HG03108 (cell line): Measurements from ENCODE around the gene SDK1.

Experiments
- ATAC-seq: cut with Tn5 transposase; IDR thresholded peaks from one replicate; pipeline ENCODE4 v1.9.1; 2021; ENCODE audit warnings: moderate library complexity; ENCODE audit not compliant: unreplicated experiment

SDK1 gene

GRCh38 chr7:4025694-4026615 lies 724.9 kb downstream of the SDK1 start:
- ATAC-seq: no peak

DNA sequence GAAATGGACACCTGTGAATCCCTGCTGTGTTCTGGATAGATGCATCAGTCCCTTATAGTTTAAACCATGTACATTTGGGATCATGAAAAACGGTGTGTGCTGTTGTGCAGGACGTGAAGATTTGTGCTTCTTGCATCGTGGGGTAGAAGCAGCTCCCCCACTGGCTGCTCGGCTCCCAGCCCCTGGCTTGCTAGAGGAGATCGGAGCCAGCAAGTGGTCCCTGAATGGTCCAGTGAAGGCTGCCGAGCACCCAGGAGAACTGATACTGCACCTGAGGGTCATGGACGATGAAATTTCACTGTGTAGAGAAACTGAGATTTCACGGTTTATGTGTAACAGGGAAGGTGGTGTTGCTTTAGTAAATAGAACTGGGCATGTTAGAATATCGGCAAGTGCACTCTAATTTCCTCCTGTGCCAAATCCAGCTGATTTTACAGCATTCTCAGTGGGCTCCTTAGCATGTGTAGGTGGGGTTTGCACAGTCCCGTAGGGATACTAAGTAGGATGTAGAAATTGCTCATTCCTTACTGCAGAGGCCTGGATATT lies 726.0 kb downstream of the SDK1 start:
- ATAC-seq: no peak

- no peak for ATAC-seq
Measured at GRCh38 chr7:4028221-4028620, 727.2 kb downstream of the SDK1 start.

GRCh38 chr7:4029941-4030340 lies 728.9 kb downstream of the SDK1 start:
- no peak for ATAC-seq

- ATAC-seq: no peak
Measured at GRCh38 chr7:4030346-4030950, 729.4 kb downstream of the SDK1 start.

DNA sequence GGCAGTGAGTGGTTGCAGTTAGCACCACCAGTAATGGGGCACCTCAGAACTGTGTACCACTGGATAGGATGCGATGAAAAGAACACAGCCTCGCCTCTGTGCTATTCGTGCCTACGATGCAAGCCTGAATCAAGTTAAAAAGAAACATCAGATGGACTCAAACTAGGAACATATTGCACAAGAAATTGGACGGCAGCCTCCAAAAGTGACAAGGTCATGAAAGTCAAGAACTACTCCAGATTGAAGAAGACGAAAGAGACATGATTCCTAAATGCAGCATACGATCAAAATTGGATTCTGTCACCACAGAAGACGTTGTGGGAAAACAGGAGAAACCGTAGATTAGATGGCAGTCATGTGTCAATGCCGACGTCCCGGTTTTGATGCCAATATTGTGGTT lies 732.9 kb downstream of the SDK1 start:
- no peak for ATAC-seq

GRCh38 chr7:4037308-4037707 lies 736.3 kb downstream of the SDK1 start:
- no peak for ATAC-seq

DNA sequence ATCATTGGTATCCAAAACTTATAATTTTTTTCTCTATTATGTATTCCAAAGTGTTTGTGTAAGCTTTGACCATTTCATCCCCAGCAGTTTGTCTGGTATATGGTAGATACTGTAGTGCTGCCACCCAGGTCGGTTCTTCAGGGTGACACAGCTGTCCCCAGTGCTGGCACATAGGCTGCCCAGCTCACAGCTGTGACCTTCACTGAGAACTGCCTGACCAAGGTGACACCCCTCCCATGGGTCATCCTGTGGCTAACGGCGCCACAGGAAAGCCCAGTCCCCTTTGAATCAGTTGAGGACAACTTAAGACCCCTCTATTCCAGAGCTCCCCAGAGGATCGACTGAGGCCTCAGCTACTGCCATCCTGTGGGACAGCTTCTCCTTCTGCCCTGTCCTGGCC lies 736.8 kb downstream of the SDK1 start:
- ATAC-seq: no peak

- ATAC-seq: no peak
Measured at GRCh38 chr7:4040109-4040928, 739.3 kb downstream of the SDK1 start.

DNA sequence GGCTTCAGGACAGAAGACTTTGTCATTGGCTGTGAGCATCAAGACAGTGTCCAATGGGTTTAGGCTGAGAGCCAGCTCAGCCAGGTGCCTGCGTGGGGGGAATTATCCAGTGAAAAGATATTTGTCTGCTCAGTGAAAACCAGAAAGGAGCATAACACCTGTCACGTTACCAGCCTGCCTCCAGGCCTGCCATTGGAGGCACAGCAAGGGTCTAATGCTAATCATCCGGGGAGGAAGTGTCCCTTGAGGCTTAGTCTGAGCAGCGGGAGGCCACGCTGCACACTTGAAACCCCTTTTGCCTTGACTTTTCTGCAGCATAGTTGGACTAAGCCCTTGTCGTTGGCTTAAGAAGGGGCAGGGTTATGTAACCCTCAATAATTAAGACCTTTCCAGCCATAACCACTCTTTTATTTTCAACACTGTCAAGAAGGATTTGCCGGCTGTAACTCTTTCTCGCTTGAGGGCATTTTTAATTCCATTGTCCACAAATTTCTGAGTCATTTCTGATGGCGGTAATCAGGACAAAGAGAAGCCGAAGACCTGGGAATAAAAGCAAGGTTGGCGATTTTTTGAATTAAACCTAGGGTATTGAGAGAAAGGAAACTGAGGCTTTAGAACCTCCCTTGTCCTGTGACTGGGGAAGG lies 741.5 kb downstream of the SDK1 start:
- ATAC-seq: no peak

DNA sequence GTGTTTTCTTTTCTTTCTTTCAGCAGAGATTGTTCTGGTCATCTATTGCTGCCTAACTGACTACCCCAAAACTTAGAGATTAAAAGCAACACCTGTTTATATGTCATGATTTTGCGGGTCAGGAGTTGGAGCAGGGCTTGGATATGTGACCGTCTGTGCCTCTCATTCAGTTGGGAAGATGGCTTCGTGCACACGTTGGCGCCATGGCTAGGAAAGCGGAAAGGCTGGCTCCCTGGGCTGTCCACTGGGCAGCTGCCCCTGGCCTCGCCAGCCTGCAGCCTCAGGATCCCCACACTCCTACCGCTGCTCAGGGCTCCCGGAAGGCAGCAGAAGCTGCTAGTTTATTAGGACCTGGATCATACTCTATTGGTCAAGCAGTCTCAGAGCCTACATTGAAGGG lies 742.9 kb downstream of the SDK1 start:
- ATAC-seq: no peak

DNA sequence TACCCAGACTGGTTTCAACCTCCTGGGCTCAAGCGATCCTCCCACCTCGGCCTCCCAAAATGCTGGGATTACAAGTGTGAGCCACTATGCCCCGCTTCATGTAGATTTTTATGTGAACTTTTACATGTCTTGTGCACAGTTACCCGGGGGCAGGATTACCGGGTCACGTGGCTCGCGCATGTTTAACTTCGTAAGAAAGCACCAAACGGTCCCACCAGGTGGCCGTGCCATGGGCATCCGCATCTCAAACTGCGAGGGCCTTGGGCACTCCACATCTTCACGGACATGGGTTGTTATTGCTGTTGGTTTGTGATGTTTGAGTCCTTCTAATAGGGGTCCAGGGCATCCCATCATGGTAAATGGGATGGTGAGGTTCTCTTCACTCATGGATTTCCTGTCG lies 744.4 kb downstream of the SDK1 start:
- ATAC-seq: no peak

DNA sequence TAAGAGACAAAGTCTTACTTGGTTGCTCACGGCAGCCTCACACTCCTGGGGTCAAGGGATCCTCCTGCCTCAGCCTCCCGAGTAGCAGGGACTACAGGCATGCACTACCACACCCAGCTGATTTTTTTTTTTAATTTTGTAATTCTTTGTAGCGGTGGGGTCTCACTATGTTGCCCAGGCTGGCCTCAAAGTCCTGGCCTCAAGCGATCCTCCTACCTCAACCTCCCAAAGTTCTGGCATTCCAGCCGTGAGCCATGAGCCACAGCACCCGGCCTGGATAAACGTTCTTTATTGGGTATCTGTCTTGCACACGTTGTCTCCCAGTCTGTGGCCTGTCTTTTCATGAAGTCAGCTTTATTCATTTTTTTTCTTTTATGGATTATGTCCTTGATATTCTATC lies 744.9 kb downstream of the SDK1 start:
- ATAC-seq: no peak

- no peak for ATAC-seq
Measured at GRCh38 chr7:4048336-4048735, 747.3 kb downstream of the SDK1 start.

GRCh38 chr7:4049202-4049601 lies 748.1 kb downstream of the SDK1 start:
- ATAC-seq: no peak

GRCh38 chr7:4050126-4050660 lies 749.1 kb downstream of the SDK1 start:
- ATAC-seq: no peak

DNA sequence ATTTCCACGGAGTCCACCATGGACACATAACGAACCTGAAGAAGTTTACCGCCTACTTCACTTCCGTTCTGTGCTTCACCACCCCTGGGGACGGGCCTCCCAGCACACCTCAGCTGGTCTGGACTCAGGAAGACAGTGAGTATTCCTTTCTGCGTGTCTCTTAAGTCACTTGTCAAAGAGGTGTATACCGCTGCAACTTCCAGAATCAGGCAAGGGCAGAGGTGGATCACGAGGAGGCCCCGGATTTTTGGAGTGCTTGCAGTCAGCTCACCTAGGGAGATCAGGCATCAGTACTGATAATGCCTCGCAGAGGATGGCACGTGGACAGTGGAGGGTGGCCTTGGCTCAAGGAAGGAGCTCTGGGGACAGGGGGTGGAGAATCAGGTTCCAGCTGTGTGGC lies 750.6 kb downstream of the SDK1 start:
- no peak for ATAC-seq

GRCh38 chr7:4052130-4052529 lies 751.1 kb downstream of the SDK1 start:
- no peak for ATAC-seq

- no peak for ATAC-seq
Measured at GRCh38 chr7:4054158-4054557, 753.1 kb downstream of the SDK1 start.

GRCh38 chr7:4056552-4057288 lies 755.7 kb downstream of the SDK1 start:
- ATAC-seq: no peak
